ENCODE data around the gene ABCD1. TPM values are rescaled to one million over a fixed set of nuclear protein-coding genes. Genes with fewer than 3 reads are reported as not detected.

The ABCD1 gene
- total RNA-seq, 1 experiment from 2014 or later: 42.9 TPM

- no peak for DNase-seq (ENCODE audit: low read depth)
Measured at GRCh38 chrX:153762626-153763173, 38.0 kb downstream of the ABCD1 start.

GRCh38 chrX:153763298-153763932, 38.8 kb downstream of the ABCD1 start:
- no peak for DNase-seq (ENCODE audit: low read depth)

GRCh38 chrX:153763989-153764755, 39.5 kb downstream of the ABCD1 start, which contains the start of gene PLXNB3:
TSS of gene PLXNB3 (plus strand) at chrX:153764249. CDS start at chrX:153765536, 1,287 bp downstream.
- DNase-seq (ENCODE audit: low read depth): peak; percentile 84

- no peak for DNase-seq (ENCODE audit: low read depth)
Measured at GRCh38 chrX:153764786-153765137, 40.1 kb downstream of the ABCD1 start.

GRCh38 chrX:153765138-153766079, 40.8 kb downstream of the ABCD1 start:
- no peak for DNase-seq (ENCODE audit: low read depth)

GRCh38 chrX:153766098-153766817, 41.6 kb downstream of the ABCD1 start:
- peak; percentile 75 for DNase-seq (ENCODE audit: low read depth)

- no peak for DNase-seq (ENCODE audit: low read depth)
Measured at GRCh38 chrX:153766871-153767673, 42.4 kb downstream of the ABCD1 start.

- no peak for DNase-seq (ENCODE audit: low read depth)
Measured at GRCh38 chrX:153767674-153768055, 43.0 kb downstream of the ABCD1 start.

- DNase-seq (ENCODE audit: low read depth): no peak
Measured at GRCh38 chrX:153768311-153769157, 43.9 kb downstream of the ABCD1 start.

GRCh38 chrX:153769158-153769864, 44.7 kb downstream of the ABCD1 start:
- no peak for DNase-seq (ENCODE audit: low read depth)

- no peak for DNase-seq (ENCODE audit: low read depth)
Measured at GRCh38 chrX:153769865-153770600, 45.4 kb downstream of the ABCD1 start.

- DNase-seq (ENCODE audit: low read depth): no peak
Measured at GRCh38 chrX:153770601-153771414, 46.2 kb downstream of the ABCD1 start.

GRCh38 chrX:153771415-153772315, 47.0 kb downstream of the ABCD1 start:
- DNase-seq (ENCODE audit: low read depth): no peak

GRCh38 chrX:153772316-153773217, 47.9 kb downstream of the ABCD1 start:
- DNase-seq (ENCODE audit: low read depth): no peak

GRCh38 chrX:153773218-153773611, 48.6 kb downstream of the ABCD1 start:
- no peak for DNase-seq (ENCODE audit: low read depth)

Measured in M059J (cell line).